ENCODE measurements around the gene ZCCHC14. TPM values are rescaled to one million over a fixed set of nuclear protein-coding genes. Genes with fewer than 3 reads are reported as not detected.

Gene ZCCHC14
- total RNA-seq, 1 experiment from 2014 or later, result 37.8 TPM

DNA sequence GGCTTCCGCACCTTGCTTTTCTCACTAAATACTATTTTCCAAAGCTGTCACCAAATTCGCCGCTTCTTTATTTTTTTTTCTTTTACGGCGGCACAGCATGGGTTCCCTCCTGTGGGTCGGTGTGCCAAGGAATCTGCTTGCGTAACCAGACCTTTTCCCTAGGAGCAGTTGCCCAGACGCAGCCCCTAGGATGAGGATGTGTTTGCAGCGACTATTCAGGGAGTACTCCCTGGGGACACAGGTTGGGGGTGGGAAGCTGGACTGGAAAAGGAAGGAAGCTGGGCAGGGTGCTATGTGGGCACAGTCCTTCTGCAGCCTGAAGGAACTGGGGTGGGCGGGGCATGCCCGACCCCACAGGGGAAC, 49.0 kb upstream of the ZCCHC14 start:
- H3K9me2 ChIP-seq (ENCODE audit: insufficient read depth), result no peaks in the 10 kb centered on the region
- intact Hi-C loops (cut with micrococcal nuclease), result no loop called here
- TF ChIP-seq ELF1 (IDR thresholded peaks at IDR 0.05; ENCODE audit: borderline replicate concordance, low read depth) (no peak), FOSL1 (IDR thresholded peaks at IDR 0.05; ENCODE audit: low read depth) (no peak), POLR2A (IDR thresholded peaks at IDR 0.05; ENCODE audit: borderline replicate concordance, extremely low read depth, insufficient read depth, insufficient read length) (no peak), ATF3 (IDR thresholded peaks at IDR 0.05) (no peak), POLR2AphosphoS5 (IDR thresholded peaks at IDR 0.05; ENCODE audit: low read depth, low read length) (no peak), ZFX (IDR thresholded peaks at IDR 0.05) (no peak), SIN3A (IDR thresholded peaks at IDR 0.05; ENCODE audit: low read depth) (no peak), CTCF (IDR thresholded peaks at IDR 0.05 in 2 of 3, conservative IDR thresholded peaks at IDR 0.05 in 1 of 3; ENCODE audit: borderline replicate concordance in 1 of 3, insufficient read depth in 1 of 3, low read depth in 2 of 3, low read length in 2 of 3) (no peak), JUND (IDR thresholded peaks at IDR 0.05) (no peak), ZBTB33 (IDR thresholded peaks at IDR 0.05; ENCODE audit: extremely low read depth, insufficient replicate concordance, low read length) (no peak), EZH2 (IDR thresholded peaks at IDR 0.05) (no peak), SRF (IDR thresholded peaks at IDR 0.05; ENCODE audit: low read depth) (no peak), SP1 (IDR thresholded peaks at IDR 0.05; ENCODE audit: low read depth) (no peak), YY1 (IDR thresholded peaks at IDR 0.05; ENCODE audit: extremely low read depth, insufficient replicate concordance, low read depth, low read length) (no peak), TCF7L2 (IDR thresholded peaks at IDR 0.05; ENCODE audit: borderline replicate concordance, extremely low read depth, insufficient read depth, insufficient read length) (no peak), EZH2phosphoT487 (IDR thresholded peaks at IDR 0.05; ENCODE audit: borderline replicate concordance) (no peak), RAD21 (IDR thresholded peaks at IDR 0.05; ENCODE audit: low read depth) (no peak), CEBPB (IDR thresholded peaks at IDR 0.05; ENCODE audit: low read depth) (no peak)
- TF ChIP-seq, protein P1, sequence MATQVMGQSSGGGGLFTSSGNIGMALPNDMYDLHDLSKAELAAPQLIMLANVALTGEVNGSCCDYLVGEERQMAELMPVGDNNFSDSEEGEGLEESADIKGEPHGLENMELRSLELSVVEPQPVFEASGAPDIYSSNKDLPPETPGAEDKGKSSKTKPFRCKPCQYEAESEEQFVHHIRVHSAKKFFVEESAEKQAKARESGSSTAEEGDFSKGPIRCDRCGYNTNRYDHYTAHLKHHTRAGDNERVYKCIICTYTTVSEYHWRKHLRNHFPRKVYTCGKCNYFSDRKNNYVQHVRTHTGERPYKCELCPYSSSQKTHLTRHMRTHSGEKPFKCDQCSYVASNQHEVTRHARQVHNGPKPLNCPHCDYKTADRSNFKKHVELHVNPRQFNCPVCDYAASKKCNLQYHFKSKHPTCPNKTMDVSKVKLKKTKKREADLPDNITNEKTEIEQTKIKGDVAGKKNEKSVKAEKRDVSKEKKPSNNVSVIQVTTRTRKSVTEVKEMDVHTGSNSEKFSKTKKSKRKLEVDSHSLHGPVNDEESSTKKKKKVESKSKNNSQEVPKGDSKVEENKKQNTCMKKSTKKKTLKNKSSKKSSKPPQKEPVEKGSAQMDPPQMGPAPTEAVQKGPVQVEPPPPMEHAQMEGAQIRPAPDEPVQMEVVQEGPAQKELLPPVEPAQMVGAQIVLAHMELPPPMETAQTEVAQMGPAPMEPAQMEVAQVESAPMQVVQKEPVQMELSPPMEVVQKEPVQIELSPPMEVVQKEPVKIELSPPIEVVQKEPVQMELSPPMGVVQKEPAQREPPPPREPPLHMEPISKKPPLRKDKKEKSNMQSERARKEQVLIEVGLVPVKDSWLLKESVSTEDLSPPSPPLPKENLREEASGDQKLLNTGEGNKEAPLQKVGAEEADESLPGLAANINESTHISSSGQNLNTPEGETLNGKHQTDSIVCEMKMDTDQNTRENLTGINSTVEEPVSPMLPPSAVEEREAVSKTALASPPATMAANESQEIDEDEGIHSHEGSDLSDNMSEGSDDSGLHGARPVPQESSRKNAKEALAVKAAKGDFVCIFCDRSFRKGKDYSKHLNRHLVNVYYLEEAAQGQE (IDR thresholded peaks at IDR 0.05; ENCODE audit: low read depth), result no peak
- ChIA-PET POLR2A (no interaction called here), RAD21 (ENCODE audit: low non-redundant PET in 1 of 2, low total read pairs in 2 of 2, uncharacterized antibody in 2 of 2, unreplicated experiment in 2 of 2) (no interaction called here), CTCF (no interaction called here)
- ATAC-seq (no peak), DNase-seq (ENCODE audit: low read depth, low spot score) (no peak)
- H3K4me2 ChIP-seq (ENCODE audit: low read length), result no peak overlapping the region
- peaks cover 22% of the 10 kb centered on the region; the same call in 1 of the 2 replicates for H3K27me3 ChIP-seq (ENCODE audit: insufficient read depth, low read length)
- no peak overlapping the region for H3K4me3 ChIP-seq (replicated peaks in 1 of 2; ENCODE audit: low read depth in 1 of 2, low read length in 2 of 2)
- H3K9ac ChIP-seq (ENCODE audit: low read length), result no peak overlapping the region
- BruUV-seq (replicated peaks), result no TSS peak
- H3K4me1 ChIP-seq (ENCODE audit: control insufficient read depth in 1 of 2, insufficient read depth in 2 of 2, low read length in 2 of 2), result no peaks in the 10 kb centered on the region
- H3K79me2 ChIP-seq (ENCODE audit: insufficient read depth, low read length), result no peaks in the 10 kb centered on the region
- H3K9me3 ChIP-seq (ENCODE audit: control insufficient read depth in 1 of 2, insufficient read depth in 1 of 2, low read depth in 1 of 2, low read length in 2 of 2), result peaks cover 0 to 4% of the 10 kb centered on the region in 2 experiments; a peak in 2 of 4 replicates
- no peaks in the 10 kb centered on the region for H4K20me1 ChIP-seq (ENCODE audit: insufficient read depth)
- H3K27ac ChIP-seq (ENCODE audit: low read depth, low read length), result no peak overlapping the region
- H2AFZ ChIP-seq (ENCODE audit: low read depth, low read length, poor library complexity, severe bottlenecking), result no peak overlapping the region
- no peaks in the 10 kb centered on the region for H3K36me3 ChIP-seq (ENCODE audit: control insufficient read depth in 1 of 2, insufficient read depth in 2 of 2, low read length in 2 of 2)

Data from HCT116 (cell line).